ENCODE measurements around the gene MYO18B.

MYO18B gene

DNA sequence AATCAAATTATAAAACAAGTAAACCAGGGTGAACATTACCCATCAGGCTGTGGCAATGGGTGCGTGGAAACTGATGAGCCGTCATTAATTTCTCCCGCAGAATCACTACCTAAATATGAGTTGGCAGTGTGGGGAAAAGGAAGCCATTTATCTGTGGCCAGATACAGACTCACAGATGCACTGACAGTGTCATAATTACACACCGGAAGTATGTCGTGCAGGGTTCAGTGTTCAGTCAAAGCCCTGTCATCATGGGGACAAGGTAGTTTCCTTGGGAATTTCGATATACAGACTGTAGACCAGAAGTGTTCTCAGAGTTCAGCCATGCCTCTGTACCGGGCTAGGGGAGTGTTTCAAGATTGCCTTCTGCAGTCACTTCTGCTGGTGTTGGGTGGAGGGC, 308.1 kb downstream of the MYO18B start:
- DNase-seq (ENCODE audit: low spot score): no peak

DNA sequence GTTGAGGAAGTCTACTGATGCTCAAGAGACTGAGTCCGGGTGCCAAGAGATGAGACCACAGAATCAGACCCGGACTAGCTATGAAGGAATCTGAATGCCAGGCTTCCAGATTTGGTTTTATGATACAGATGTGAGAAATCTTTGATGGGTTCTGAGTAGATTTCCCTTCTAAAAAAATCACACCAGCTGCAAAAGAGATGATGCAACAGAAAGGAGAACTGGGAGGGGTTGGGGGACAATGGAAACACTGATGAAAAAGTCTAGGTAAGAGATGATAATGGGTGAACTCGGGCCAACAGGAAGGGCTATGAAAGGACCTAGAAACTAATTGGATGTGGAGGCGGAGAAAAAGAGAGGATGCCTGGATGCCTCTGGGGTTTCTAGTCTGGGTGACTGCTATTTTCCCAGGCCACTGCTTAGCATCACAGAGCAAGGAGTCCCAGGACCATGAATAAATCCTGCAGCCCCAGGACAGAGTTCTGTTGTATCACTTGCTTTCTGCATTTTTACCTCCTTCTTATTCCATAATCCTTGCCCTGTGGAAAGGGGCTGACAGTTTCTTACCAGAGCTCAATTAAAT, 311.8 kb downstream of the MYO18B start:
- no peak for DNase-seq (ENCODE audit: low spot score)

DNA sequence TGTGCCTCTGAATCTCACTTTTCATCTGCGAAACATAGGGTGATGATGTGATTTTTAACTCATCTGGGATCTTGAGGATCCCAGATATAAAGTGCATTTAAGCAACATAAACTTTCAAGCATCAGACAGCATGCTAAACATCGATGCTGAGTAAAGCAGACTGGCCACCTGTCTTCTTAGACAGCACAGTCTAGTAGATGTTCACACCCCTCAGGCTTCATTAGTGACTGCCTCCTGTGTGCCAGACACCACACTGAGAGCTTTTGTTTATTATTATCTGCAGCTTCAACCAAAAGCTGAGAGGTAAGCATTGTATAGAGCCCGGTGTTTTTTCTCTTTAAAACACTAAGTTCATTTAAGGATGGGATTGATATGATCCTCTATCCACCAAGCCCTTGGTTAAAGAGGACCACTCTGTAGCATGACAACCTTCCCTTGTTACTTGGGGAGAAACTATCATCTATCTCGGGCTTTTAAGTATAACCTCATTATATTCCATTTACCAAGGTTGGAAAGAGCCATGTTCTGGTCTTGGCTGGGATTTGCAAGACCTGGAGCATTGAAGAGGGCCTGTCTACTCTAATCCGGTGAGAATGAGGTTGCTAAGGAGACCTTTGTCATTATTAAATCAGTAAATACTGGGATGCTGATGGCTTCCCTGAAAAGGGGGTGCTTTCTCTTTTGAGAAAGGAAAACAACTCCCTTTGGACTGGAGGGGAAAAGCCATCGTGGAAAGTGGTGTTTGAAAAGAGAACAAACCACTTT, 313.0 kb downstream of the MYO18B start:
- DNase-seq (ENCODE audit: low spot score): no peak

DNA sequence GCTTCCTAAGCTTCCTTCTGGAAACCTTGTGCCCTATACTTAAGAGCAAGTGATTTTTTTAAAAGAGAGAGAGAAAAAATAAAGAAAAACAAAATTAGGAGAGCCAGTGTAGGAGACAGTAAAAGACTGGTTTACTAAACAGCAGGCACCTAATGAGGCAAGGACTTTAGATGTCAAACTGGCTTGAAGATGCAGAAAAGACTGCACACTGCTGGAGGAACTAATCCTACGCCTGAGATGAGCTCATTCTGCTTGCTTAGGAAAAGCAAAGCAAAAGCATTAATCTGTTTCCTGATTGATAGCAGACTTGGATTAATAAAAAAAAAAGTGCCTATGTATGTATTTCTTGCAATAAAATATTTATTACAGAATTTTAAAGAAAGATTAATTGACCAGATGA, 313.7 kb downstream of the MYO18B start:
- no peak for DNase-seq (ENCODE audit: low spot score)

DNA sequence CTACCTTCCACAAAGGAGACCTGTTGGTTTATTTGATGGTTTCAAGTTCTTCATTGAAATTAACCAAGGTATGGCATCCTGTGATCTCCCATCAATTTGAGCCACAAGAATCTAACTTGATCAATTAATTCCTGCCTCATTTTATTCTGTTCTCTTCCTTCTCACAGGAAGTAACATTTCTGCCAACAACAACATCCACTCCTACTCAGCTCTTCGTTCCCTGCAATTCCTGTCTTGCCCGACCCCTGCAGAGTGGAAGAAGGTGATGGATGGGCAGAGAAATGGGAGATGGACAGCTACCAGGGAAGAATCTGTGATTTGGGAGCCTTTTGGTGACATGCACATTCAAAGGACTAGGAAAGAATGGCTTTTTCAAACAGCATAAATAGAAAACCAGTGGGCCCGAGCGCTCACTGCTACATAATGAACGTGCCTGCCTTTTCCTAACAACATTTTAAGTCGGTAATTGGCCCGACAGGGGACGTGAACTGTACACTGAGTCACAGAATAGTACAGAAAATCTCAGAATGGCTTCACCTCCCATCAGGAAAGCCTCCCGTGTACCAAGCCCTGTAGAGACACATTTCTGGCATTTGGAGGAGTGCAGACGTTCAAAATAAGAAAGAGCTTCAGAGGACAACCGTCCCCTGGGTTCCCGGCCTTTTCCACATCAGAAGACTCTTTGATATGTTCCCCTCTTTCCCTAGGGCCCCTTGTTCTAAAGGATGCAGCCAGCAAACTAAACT, 314.6 kb downstream of the MYO18B start:
- no peak for DNase-seq (ENCODE audit: low spot score)

DNA sequence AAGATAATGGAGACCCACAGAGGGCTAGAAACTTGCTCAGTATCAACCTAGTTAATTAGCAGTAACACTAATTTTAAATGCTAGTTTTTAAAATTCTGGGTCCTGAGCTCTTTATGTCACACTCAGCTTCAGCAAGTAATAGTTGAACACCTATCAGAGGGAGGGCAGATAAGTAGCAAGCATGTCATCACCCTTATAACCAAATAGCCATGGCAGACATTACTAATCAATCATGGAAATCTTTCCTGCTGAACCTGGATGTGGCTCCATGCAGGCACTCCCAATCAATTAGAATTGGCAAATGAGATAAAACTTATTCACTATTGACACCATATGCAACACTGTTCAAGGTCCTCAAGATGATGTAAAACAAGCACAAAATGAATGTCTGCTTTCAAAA, 315.7 kb downstream of the MYO18B start:
- no peak for DNase-seq (ENCODE audit: low spot score)

DNA sequence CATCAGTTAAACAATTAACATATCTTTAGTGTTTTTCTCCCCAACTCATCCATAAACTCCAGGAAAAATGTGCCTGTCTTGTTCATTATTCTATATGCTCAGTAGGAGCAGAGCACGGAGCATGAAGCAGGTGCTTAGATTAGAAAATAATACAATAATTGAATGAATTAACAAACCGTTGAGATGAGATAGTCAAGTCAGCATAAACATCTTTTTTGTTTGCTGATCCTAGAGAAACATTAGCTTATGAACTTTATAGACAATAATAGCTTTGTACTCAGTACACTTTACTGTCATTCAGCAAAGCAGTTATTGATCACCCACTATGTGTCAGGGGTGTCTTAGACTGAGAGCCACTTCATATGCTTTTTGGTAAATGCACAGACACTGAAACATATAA, 322.1 kb downstream of the MYO18B start:
- no peak for DNase-seq (ENCODE audit: low spot score)

DNA sequence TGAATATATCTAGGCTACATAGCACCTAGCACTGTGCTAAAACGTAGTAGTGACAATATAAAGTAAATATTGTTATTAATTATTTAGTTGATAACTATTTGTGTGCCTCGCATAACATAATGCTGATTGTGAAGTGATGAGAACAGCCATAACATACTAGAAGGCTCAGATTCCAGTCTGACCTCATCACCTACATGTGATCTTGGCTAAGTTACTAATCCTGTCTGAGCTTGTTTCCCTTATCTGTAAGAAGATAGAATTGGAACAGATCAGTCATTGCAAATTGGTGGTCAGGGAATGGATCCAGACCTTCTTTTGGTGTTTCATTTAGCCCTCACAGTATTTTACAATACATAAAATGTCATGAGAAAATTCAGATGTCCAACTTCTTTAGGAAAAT, 323.9 kb downstream of the MYO18B start:
- DNase-seq (ENCODE audit: low spot score): no peak

DNA sequence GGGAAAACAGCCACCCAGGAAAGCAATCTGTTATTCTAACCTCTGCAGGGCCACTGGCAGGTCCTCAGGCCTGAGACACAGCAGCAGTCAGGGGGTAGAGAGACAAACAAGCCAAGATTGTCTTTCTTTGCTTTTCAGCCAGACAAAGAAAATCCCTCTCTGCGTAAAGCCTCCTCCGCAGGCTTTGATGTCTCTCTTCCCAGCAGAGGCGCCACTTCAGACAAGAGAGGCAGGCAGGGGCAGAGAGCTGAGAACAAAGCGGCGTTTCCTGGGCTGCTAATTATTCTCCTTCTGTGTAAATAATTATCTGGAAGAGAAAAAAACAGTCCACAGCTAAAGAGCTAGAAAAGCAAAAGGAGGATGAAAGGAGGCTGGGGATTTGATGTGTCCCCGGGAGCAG, 324.5 kb downstream of the MYO18B start:
- DNase-seq (ENCODE audit: low spot score): no peak

DNA sequence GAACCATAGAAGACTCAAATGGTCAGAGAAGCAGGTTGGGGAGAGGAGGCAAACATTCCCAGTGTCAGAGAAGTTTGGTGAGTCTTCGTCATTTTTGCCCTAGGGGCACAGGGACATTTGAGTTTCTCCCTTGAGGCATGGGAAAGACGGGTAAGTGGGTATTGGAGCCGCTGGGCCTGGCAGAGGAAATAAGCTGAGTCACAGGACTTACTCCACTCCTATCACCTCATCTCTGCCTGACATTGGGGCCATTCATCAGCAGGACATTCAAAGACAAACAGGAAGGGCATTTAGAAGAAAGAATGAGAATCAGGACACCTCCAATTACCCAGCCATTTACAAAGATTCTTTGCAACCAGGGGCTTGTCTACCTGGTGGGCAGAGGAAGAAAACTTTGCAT, 326.6 kb downstream of the MYO18B start:
- no peak for DNase-seq (ENCODE audit: low spot score)

DNA sequence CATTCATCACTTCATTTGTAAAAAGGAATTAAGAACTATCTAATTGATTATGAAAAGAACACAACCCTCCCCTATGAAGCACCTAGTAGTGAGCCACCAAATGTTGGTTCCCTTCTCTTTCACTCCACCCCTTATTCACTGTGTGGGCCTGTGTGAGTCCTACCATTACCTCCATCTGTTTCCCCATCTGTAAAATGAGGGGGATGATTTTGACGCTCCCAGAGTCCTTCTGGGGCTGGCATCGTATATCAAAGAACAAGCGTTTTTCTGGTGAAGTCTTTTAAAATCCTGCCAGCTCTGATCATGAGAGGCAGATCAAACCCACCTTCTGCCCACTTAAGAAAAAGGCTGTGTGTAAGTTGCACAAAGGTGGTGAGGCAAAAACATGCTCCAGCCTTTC, 330.6 kb downstream of the MYO18B start:
- no peak for DNase-seq (ENCODE audit: low spot score)

DNA sequence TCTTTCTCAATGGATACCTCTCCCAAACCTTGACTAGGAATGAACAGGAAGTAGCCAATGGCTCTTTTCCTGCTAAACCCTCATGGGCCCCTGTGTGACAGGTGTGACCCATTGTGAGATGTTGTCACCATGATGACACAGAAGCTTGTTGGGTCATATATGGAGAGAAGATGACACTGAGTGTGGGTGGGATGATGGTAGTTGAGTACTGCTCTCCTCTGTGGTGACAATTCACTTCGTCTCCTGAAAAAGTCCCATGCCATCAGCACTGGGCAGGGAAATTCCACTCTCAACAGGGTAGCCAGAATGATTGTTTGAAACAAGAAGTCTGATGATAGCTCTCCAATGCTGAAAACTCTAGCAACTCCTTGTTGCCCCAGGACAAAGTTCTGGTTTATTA, 333.3 kb downstream of the MYO18B start:
- DNase-seq (ENCODE audit: low spot score): no peak

DNA sequence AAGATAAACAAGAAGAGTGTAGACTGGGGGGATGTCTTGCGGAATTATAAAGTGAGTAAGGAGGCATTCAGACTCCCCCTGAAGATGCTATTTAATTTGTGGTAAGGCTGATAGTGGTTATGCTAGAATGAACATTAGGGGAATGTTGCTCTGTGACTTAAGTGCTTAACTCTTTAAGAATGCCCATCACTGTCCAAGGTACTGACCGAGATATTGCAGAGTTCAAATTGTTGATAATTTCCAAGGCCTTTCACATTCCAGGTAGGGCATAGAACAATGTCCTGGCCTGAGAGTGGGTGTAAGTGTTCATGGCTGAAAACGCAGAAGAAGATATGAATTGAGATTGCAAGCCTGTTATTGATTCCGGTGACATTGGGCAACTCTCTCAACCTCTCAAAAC, 337.0 kb downstream of the MYO18B start:
- no peak for DNase-seq (ENCODE audit: low spot score)

All from CD4-positive, alpha-beta T cell treated with Interleukin-6 at 100 ng/mL for 8 hours (primary cell).